Panc1 (cell line): Measurements from ENCODE around the gene PTGR3.

Experiments
- CTCF ChIP-seq: fragments of 450-650 bp; IDR thresholded peaks from 2 replicates; pipeline ENCODE4 v1.5.1; 2017; ENCODE audit warnings: mild to moderate bottlenecking
- POLR2AphosphoS5 ChIP-seq: IDR thresholded peaks from 2 replicates; pipeline ENCODE4 v1.6.1; 2012; ENCODE audit warnings: mild to moderate bottlenecking, low read depth, low read length, moderate library complexity

- TF ChIP-seq POLR2AphosphoS5 (no peak), CTCF (no peak)
Observed at GRCh38 chr18:75183973-75184493, 24.9 kb downstream of the PTGR3 start.
